Pulmonary artery endothelial cell (primary cell): ENCODE measurements around the gene TRANK1. TPM values are rescaled to one million over a fixed set of nuclear protein-coding genes. Genes with fewer than 3 reads are reported as not detected.
"Not testable (repeated sequence)": the region's sequence is repeated elsewhere in the genome, so short reads cannot be mapped to it uniquely, and the experiment has no call there.

Experiments
- DNase-seq: peaks from one replicate; pipeline ENCODE4 v3.0.0-alpha.2; 2011; ENCODE audit warnings: low read depth, low spot score
- total RNA-seq: library from RNA; depleted of rRNA; stranded (reverse); fragments of >200 nt; gene quantifications from 2 replicates; pipeline ENCODE4 v1.2.3, GENCODE V29; 2014

The TRANK1 gene
- total RNA-seq, 1 donor from 2014 or later = 7.7 TPM

GRCh38 chr3:36893137-36893557, 51.7 kb downstream of the TRANK1 start:
- peak; percentile 51 for DNase-seq

DNA sequence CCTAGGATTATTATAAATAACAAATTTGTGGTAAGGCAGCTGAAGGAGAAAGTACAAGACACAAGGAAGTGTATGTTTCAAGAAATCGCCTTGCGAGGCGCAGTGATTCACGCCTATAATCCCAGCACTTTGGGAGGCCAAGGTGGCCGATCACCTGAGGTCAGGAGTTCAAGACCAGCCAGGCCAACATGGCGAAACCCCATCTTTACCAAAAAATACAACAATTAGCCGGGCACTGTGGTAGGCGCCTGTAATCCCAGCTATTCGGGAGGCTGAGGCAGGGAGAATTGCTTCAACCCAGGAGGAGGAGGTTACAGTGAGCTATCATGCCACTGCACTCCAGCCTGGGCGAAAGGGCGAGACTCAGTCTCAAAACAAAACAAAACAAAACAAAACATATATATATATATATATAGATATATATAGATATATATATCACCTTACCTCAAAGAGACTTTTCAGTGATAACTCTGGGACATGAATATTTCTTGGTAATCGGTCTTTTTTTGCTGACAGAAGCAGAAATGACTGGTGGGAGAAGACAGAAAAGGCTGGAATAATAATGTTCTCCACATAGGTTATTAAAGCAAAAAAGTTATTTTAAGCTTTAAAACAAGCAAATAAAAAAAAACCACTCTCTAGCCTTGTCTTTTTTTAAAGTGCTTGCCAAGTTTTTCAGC, 52.3 kb downstream of the TRANK1 start:
- DNase-seq = no peak

DNA sequence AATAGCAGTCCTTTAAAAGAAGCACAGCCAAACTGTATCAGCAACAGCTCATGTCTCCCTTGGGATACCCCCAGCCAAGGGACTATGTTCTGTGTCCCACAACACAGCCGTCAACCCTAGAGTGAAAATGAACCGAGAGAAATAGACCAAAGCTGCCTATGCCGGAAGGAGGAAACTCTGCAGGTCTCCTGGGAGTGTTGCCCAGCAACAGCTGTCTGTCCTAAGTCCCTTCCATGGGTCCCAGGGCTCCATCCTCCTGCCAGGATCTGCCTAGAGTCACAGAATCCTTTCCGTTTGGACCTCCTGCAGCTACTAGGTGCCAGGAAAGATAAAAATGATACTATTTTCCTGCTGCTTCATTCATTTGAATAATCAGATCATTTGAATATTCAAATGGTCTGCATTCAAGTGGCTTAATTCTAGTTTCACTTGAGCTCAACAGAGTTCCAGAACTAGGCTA, 53.1 kb downstream of the TRANK1 start:
- DNase-seq = no peak

GRCh38 chr3:36891097-36891496, 53.8 kb downstream of the TRANK1 start:
- DNase-seq = not testable (repeated sequence)

GRCh38 chr3:36890261-36890660, 54.6 kb downstream of the TRANK1 start:
- DNase-seq = no peak

DNA sequence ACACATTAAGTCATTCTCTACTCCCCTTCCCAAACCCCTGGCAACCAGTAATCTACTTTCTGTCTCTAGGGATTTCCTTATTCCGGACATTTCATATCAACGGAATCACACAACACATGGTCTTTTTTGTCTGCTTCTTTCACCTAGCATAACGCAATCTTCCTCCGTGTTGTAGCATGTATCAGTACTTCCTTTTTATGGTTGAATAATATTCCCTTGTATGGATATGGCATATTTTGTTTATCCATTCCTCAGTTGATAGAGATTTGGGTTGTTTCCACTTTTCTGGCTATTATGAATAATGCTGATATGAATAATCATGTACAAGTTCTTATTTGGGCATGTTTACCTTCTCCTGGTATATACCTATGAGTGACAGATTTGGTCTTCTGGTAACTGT, 63.1 kb downstream of the TRANK1 start:
- no peak for DNase-seq

DNA sequence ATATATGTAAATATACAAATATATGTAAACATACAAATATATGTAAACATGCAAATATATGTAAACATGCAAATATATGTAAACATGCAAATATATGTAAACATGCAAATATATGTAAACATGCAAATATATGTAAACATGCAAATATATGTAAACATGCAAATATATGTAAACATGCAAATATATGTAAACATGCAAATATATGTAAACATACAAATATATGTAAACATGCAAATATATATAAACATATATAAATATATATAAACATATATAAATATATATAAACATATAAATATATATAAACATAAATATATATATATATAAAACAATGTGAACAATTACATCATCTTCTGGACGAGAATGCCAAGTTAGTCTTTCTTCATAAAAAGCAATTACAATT, 65.0 kb downstream of the TRANK1 start:
- not testable (repeated sequence) for DNase-seq

GRCh38 chr3:36877930-36878685, 66.7 kb downstream of the TRANK1 start:
- DNase-seq = no peak

GRCh38 chr3:36876181-36876936, 68.5 kb downstream of the TRANK1 start:
- no peak for DNase-seq

DNA sequence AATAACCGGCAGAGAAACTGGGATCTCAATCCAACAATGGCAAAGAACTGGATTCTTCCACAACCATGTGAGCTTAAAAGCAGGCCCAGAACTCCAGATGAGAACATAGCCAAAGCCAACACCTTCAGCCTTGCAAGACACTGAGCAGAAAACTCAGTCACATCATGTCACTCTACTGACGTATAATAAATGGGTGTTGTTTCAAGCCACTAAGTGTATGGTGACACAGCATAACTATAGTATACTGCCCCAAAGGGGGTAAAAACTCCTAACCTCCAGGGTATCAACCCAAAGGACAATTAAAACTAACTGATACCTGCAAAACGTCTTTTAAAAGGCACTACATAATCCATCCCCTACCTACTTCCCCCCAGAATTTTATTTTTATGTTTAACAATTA, 69.5 kb downstream of the TRANK1 start:
- DNase-seq = no peak

DNA sequence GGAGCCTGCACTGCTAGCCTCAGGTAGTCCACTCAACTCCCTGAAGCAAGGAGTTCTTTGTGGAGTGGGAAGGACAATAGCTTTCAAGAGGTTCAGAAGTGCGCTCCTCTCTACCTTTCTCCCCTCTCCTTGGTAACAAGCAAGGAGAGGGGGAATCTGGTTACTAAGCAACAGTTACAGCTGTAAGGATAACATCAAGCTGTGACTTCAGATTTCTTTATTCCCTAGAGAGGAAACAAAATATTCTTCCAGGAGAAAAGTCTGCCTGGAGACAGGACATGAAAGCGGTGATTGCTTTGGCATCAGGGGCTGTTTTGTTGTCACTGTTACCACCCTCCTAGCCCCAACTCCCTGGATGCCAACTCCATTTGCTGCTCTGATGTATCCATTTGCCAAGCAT, 70.4 kb downstream of the TRANK1 start:
- no peak for DNase-seq

DNA sequence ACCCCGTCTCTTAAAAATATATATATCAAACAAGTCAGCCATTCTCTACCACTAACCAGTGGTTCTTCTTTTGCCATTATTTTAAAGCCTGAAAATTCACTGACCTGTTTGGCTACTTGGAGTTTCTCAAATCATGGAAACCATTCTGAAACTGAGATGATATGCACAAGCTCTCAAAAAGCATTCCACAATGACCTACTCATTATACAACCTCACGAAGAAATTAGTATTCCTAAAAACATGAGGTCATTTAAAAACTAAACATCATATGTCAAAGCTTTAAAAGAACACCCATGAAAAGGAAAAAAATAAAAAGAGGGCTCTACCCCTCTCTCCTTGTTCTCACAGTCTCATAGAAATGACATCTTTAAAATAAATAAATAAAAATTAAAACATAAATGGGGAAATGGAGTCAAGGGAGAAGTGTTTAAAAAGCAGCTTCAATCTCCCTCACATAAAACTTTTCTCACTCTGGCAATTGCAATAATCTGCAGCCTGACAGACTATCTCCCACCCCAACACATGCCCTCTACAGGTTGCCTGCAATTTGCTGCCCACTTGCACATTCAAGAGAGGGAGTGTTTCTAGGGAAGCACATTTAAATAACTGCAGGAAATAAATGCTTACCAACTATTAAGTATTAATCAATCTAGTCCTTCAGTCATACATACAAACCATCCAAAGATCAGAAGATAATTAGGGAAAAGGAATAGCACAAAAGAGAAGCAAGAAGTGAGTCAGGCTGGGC, 73.3 kb downstream of the TRANK1 start:
- no peak for DNase-seq

- DNase-seq = peak; percentile 26
Measured at GRCh38 chr3:36868614-36869436, 76.0 kb downstream of the TRANK1 start.

GRCh38 chr3:36867810-36868209, 77.0 kb downstream of the TRANK1 start:
- DNase-seq = no peak

DNA sequence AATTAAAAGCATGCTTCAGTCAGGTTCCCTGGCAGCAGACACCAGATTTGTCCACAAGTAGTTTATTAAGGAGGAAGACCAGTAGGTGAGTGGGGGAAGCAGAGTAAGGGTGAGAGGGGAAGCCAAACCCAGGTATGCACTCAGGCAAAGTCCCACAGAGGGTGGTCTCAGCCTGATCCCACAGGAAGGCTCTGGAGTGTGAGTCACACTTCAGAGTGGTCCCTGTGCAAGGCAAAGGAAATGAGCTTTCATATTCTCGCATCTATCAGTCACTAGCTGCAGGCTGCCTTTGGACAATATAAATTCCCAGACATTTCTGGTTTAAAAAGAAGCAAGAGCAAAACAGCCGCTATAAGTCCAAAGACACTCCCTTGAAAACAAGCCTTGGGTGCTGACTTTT, 78.5 kb downstream of the TRANK1 start:
- DNase-seq = no peak

DNA sequence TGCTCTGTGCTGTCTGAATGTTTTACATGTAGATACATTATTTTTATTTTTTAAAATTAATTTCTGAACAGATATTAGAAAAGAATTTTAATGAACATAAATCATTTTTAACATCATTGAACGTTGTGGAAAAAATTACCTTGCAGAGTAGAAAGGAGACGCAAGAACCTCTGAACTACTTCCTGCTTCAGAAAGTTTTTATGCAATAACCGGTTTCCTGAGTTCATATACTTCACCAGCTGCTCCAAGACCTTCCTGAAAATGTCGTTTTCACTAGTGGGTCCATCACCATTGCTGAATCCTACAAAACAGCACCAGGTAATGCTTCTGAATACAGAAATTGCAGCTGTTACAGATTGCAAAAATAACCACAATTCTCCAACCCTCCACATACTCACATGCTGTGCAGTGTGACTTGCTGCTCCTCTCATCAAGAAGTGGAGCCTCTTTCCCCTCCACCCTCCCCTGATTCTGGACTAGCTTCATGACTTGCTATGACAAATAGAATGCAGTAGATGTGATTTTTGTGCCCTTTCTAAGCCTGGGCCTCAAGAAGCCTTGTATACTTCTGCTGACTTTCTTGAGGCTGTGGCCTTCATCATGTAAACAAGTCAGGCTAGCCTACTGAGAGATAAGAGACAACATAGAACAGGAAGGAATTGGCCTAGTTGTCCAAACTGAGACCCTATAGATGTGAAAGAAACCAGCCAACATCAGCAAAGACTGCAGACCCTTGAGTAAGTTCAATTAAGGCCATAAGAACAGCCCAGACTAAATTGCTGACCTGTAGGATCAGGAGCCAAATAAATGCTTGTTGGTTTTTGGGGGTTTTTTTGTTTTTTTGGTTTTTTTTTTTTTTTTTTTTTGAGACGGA, 80.4 kb downstream of the TRANK1 start:
- no peak for DNase-seq

GRCh38 chr3:36862076-36862755, 82.6 kb downstream of the TRANK1 start:
- DNase-seq = no peak

DNA sequence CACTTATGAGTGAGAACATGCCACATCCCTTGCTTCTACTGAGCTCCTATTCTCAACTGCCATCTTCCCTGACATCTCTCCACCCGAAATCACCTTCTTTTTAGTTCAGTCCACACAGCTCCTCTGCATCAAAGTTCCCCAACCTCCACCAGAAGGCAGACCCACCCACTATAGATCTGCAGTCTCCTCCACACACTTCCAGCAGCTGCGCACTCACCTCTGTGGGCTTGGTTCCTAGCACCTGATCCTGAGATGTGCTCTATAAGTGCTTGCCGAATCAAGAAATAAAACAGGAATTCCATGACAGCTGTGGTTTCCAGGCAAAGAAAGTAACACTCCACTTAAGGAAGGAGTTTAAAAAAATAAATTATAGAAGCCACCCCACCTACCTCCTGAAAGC, 85.4 kb downstream of the TRANK1 start:
- DNase-seq = no peak

- no peak for DNase-seq
Measured at GRCh38 chr3:36852071-36852470, 92.8 kb downstream of the TRANK1 start.
